HCT116 (cell line): ENCODE data around the gene STPG2. TPM values are rescaled to one million over a fixed set of nuclear protein-coding genes. Genes with fewer than 3 reads are reported as not detected.

Source experiments
- ATAC-seq: fragments of 200-7000 bp; cut with Tn5 transposase; 2 replicates; pipeline ENCODE4 v1.9.1; 2020; ENCODE audit warnings: mild to moderate bottlenecking, moderate library complexity
- BruUV-seq: library from RNA; stranded (reverse); fragments of 400-500 nt; replicated peaks from 2 replicates; lab custom pipeline; 2021; lab: Mats Ljungman, UMichigan
- CTCF ChIA-PET: fragments of 300-600 bp; sonication (Branson Sonifier 250); formaldehyde crosslinking; loops from one replicate; lab custom pipeline; 2021; ENCODE audit warnings: antibody characterized with exemption; lab: Charles Lee
- POLR2A ChIA-PET: fragments of 300-600, 350-600 bp; sonication (Branson Sonifier 250); formaldehyde crosslinking; loops from one replicate; lab custom pipeline; 2021; ENCODE audit warnings: antibody characterized with exemption; lab: Charles Lee
- RAD21 ChIA-PET, 2 experiments: fragments of 300-600 bp; sonication (Branson Sonifier 250); formaldehyde crosslinking; loops; one replicate each; lab custom pipeline; 2023; ENCODE audit warnings: low total read pairs in 2 of 2; ENCODE audit not compliant: uncharacterized antibody in 2 of 2, unreplicated experiment in 2 of 2, low non-redundant PET in 1 of 2; lab: Charles Lee
- DNase-seq: peaks from one replicate; pipeline ENCODE4 v3.0.0-alpha.2; 2010; ENCODE audit warnings: low read depth, low spot score
- H2AFZ ChIP-seq: fragments of 200-600 bp; shearing (Covaris generic), sonication (generic); 2 replicates; pipeline ENCODE4 v1.6.1; 2017; ENCODE audit warnings: low read depth, mixed run types, mixed read lengths, antibody characterized with exemption, low read length; ENCODE audit not compliant: poor library complexity, severe bottlenecking
- H3K27ac ChIP-seq: 2 replicates; pipeline ENCODE4 v1.5.1; 2012; ENCODE audit warnings: low read depth, low read length
- H3K27me3 ChIP-seq: fragments of 200-600 bp; sonication (generic); 2 replicates; pipeline ENCODE4 v1.6.1; 2016; ENCODE audit warnings: mixed run types, low read length, mixed read lengths; ENCODE audit not compliant: insufficient read depth
- H3K36me3 ChIP-seq, 2 experiments: fragments of 200-500 bp in 1 of 2; fragments of 200-600 bp in 1 of 2; sonication (Bioruptor generic) in 1 of 2; sonication (generic) in 1 of 2; 2 replicates each; pipeline versions ENCODE4 v1.5.1 to v1.6.1; 2014 to 2016; ENCODE audit warnings: low read length in 2 of 2, inconsistent platforms in 1 of 2, mixed read lengths in 1 of 2, mixed run types in 1 of 2; ENCODE audit not compliant: insufficient read depth in 2 of 2, control insufficient read depth in 1 of 2
- H3K4me1 ChIP-seq, 2 experiments: fragments of 200-600 bp in 1 of 2; sonication (generic) in 1 of 2; 2 replicates each; pipeline versions ENCODE4 v1.5.1 to v1.6.1; 2012 to 2017; ENCODE audit warnings: low read length in 2 of 2, inconsistent platforms in 1 of 2, mild to moderate bottlenecking in 1 of 2, mixed read lengths in 1 of 2, mixed run types in 1 of 2, moderate library complexity in 1 of 2; ENCODE audit not compliant: insufficient read depth in 2 of 2, control insufficient read depth in 1 of 2
- H3K4me2 ChIP-seq: fragments of 200-600 bp; sonication (generic); 2 replicates; pipeline ENCODE4 v1.6.1; 2017; ENCODE audit warnings: mixed run types, low read length, mixed read lengths
- H3K4me3 ChIP-seq, 2 experiments: fragments of 200-600 bp in 1 of 2; sonication (generic) in 1 of 2; replicated peaks in 1 of 2; 2 replicates each; pipeline ENCODE4 v1.5.1; 2011 to 2016; ENCODE audit warnings: low read length in 2 of 2, control low read depth in 1 of 2, low read depth in 1 of 2, mild to moderate bottlenecking in 1 of 2, mixed read lengths in 1 of 2, mixed run types in 1 of 2
- H3K79me2 ChIP-seq: fragments of 200-600 bp; sonication (generic); 2 replicates; pipeline ENCODE4 v1.6.1; 2017; ENCODE audit warnings: mild to moderate bottlenecking, mixed run types, low read length, moderate library complexity, mixed read lengths; ENCODE audit not compliant: insufficient read depth
- H3K9ac ChIP-seq: fragments of 200-600 bp; sonication (generic); 2 replicates; pipeline ENCODE4 v1.6.1; 2016; ENCODE audit warnings: low read length, mixed read lengths
- H3K9me2 ChIP-seq: fragments of 200-600 bp; sonication (generic), shearing (Covaris generic); 2 replicates; pipeline ENCODE4 v1.6.1; 2017; ENCODE audit warnings: mixed run types, mild to moderate bottlenecking, moderate library complexity; ENCODE audit not compliant: insufficient read depth
- H3K9me3 ChIP-seq, 2 experiments: fragments of 200-500 bp in 1 of 2; fragments of 200-600 bp in 1 of 2; sonication (Bioruptor generic) in 1 of 2; sonication (generic) in 1 of 2; 2 replicates each; pipeline ENCODE4 v1.6.1; 2014 to 2017; ENCODE audit warnings: low read length in 2 of 2, mixed read lengths in 2 of 2, inconsistent platforms in 1 of 2, low read depth in 1 of 2, mild to moderate bottlenecking in 1 of 2, mixed run types in 1 of 2, moderate library complexity in 1 of 2; ENCODE audit not compliant: control insufficient read depth in 1 of 2, insufficient read depth in 1 of 2
- H4K20me1 ChIP-seq: fragments of 200-600 bp; sonication (generic), shearing (Covaris generic); 2 replicates; pipeline ENCODE4 v1.6.1; 2017; ENCODE audit warnings: mixed run types, mild to moderate bottlenecking, moderate library complexity; ENCODE audit not compliant: insufficient read depth
- CBX3 ChIP-seq: IDR thresholded peaks from 2 replicates; pipeline ENCODE4 v1.6.1; 2012; ENCODE audit warnings: low read depth
- EGR1 ChIP-seq: IDR thresholded peaks from 2 replicates; pipeline ENCODE4 v1.6.1; 2012; ENCODE audit warnings: low read depth
- ELF1 ChIP-seq: IDR thresholded peaks from 2 replicates; pipeline ENCODE4 v1.6.1; 2012; ENCODE audit warnings: low read depth, borderline replicate concordance
- EZH2phosphoT487 ChIP-seq: fragments of 200-600 bp; IDR thresholded peaks from 2 replicates; pipeline ENCODE4 v1.6.1; 2018; ENCODE audit warnings: antibody characterized with exemption, borderline replicate concordance
- FOSL1 ChIP-seq: IDR thresholded peaks from 2 replicates; pipeline ENCODE4 v1.6.1; 2012; ENCODE audit warnings: low read depth
- SIN3A ChIP-seq: IDR thresholded peaks from 2 replicates; pipeline ENCODE4 v1.6.1; 2012; ENCODE audit warnings: low read depth
- SP1 ChIP-seq: IDR thresholded peaks from 2 replicates; pipeline ENCODE4 v1.6.1; 2012; ENCODE audit warnings: low read depth
- SRF ChIP-seq: IDR thresholded peaks from 2 replicates; pipeline ENCODE4 v1.6.1; 2012; ENCODE audit warnings: low read depth
- TCF7L2 ChIP-seq: IDR thresholded peaks from 2 replicates; pipeline ENCODE4 v1.7.0; 2011; ENCODE audit warnings: borderline replicate concordance, inconsistent platforms; ENCODE audit not compliant: insufficient read depth, insufficient read length; ENCODE audit errors: extremely low read depth
- intact Hi-C: fragments of 100-400 bp; cut with micrococcal nuclease; formaldehyde crosslinking; loops from 2 replicates; pipeline ENCODE4 v1.10.0; 2022
- total RNA-seq: library from RNA; stranded (reverse); gene quantifications from one replicate; pipeline ENCODE4 v1.2.1, GENCODE V29; 2021; ENCODE audit not compliant: unreplicated experiment

The STPG2 gene
- total RNA-seq, 1 experiment from 2014 or later: not detected

GRCh38 chr4:97950836-97951235, 192.4 kb downstream of the STPG2 start:
- H3K4me2 ChIP-seq: no peak overlapping the region
- no peak overlapping the region for H3K9ac ChIP-seq
- ChIA-PET CTCF (no interaction called here), POLR2A (no interaction called here), RAD21 (no interaction called here)
- no peaks in the 10 kb centered on the region for H4K20me1 ChIP-seq
- H3K9me2 ChIP-seq: no peaks in the 10 kb centered on the region
- no peak overlapping the region for H3K27ac ChIP-seq
- no peaks in the 10 kb centered on the region for H3K27me3 ChIP-seq
- ATAC-seq (no peak), DNase-seq (no peak)
- H3K36me3 ChIP-seq: no peaks in the 10 kb centered on the region
- no peaks in the 10 kb centered on the region for H3K79me2 ChIP-seq
- intact Hi-C loops: no loop called here
- H2AFZ ChIP-seq: no peak overlapping the region
- peaks cover 0 to 3% of the 10 kb centered on the region in 2 experiments; a peak in 1 of 4 replicates for H3K9me3 ChIP-seq
- no peak overlapping the region for H3K4me3 ChIP-seq
- no peaks in the 10 kb centered on the region for H3K4me1 ChIP-seq
- BruUV-seq: no TSS peak
- TF ChIP-seq FOSL1: peak; percentile 39; the same call in 1 of the 2 replicates
- no peak for TF ChIP-seq TCF7L2
- no peak for TF ChIP-seq SRF
- peak; percentile 34; the same call in 1 of the 2 replicates for TF ChIP-seq SP1
- no peak for TF ChIP-seq EGR1
- TF ChIP-seq CBX3: 0 out of 2 replicates have a peak, but pooled peaks have one; percentile 9
- TF ChIP-seq, all 23 proteins: peak for 3

- POLR2A ChIA-PET: no interaction called here
- ATAC-seq: no peak
- H4K20me1 ChIP-seq: no peaks in the 10 kb centered on the region
- no peaks in the 10 kb centered on the region for H3K36me3 ChIP-seq
- peak overlapping the region; percentile 63 for H2AFZ ChIP-seq
- intact Hi-C loops: no loop called here
- no peak overlapping the region for H3K4me3 ChIP-seq
- H3K4me1 ChIP-seq: peaks cover 0 to 9% of the 10 kb centered on the region in 2 experiments; a peak in 2 of 4 replicates
- TF ChIP-seq SIN3A (no peak), ELF1 (no peak), EZH2phosphoT487 (no peak)
- CTCF ChIA-PET: no interaction called here
- no peaks in the 10 kb centered on the region for H3K9me2 ChIP-seq
- H3K27me3 ChIP-seq: no peaks in the 10 kb centered on the region
- no TSS peak for BruUV-seq
- H3K4me2 ChIP-seq: no peak overlapping the region
- no peaks in the 10 kb centered on the region for H3K79me2 ChIP-seq
- no peak overlapping the region for H3K9ac ChIP-seq
- H3K27ac ChIP-seq: no peak overlapping the region
- RAD21 ChIA-PET: no interaction called here
- H3K9me3 ChIP-seq: peaks cover 7 to 8% of the 10 kb centered on the region in 2 experiments; a peak in 1 of 4 replicates
- DNase-seq: no peak
These were observed 200.3 kb downstream of the STPG2 start for GRCh38 chr4:97942951-97943350.
